Trophoblast cell (in vitro differentiated cells and primary cell): Measurements from ENCODE around the gene DYNC1H1.

Experiments used
- DNase-seq, 2 donors: peaks; one replicate each; pipeline ENCODE4 v3.0.0-alpha.2; 2016
- H2AFZ ChIP-seq: 2 replicates; pipeline ENCODE4 v1.6.1; 2013; ENCODE audit warnings: low read length, moderate library complexity, mild to moderate bottlenecking; ENCODE audit not compliant: insufficient read depth, poor library complexity
- H2AK5ac ChIP-seq: 2 replicates; pipeline ENCODE4 v1.6.1; 2013; ENCODE audit warnings: mild to moderate bottlenecking, low read length
- H2BK120ac ChIP-seq: 2 replicates; pipeline ENCODE4 v1.6.1; 2013; ENCODE audit warnings: low read length, mild to moderate bottlenecking, moderate library complexity; ENCODE audit not compliant: insufficient read depth, poor library complexity
- H2BK12ac ChIP-seq: 2 replicates; pipeline ENCODE4 v1.6.1; 2013; ENCODE audit warnings: mild to moderate bottlenecking, low read length, moderate library complexity
- H2BK5ac ChIP-seq: 2 replicates; pipeline ENCODE4 v1.6.1; 2013; ENCODE audit warnings: low read length, low read depth, moderate library complexity, mild to moderate bottlenecking; ENCODE audit not compliant: poor library complexity
- H3K14ac ChIP-seq: 2 replicates; pipeline ENCODE4 v1.6.1; 2013; ENCODE audit warnings: mild to moderate bottlenecking, low read length
- H3K18ac ChIP-seq: 2 replicates; pipeline ENCODE4 v1.6.1; 2013; ENCODE audit warnings: mild to moderate bottlenecking, low read length
- H3K23ac ChIP-seq: 2 replicates; pipeline ENCODE4 v1.6.1; 2013; ENCODE audit warnings: low read length
- H3K27ac ChIP-seq: 2 replicates; pipeline ENCODE4 v1.5.1; 2013; ENCODE audit warnings: low read depth, mild to moderate bottlenecking, inconsistent platforms, low read length, moderate library complexity
- H3K27me3 ChIP-seq: 2 replicates; pipeline ENCODE4 v1.6.1; 2013; ENCODE audit warnings: inconsistent platforms, mild to moderate bottlenecking, low read length, moderate library complexity; ENCODE audit not compliant: insufficient read depth
- H3K36me3 ChIP-seq, 2 experiments: 1 replicate in 1 of 2; 2 replicates in 1 of 2; pipeline ENCODE4 v1.6.1; 2013; ENCODE audit warnings: low read length in 2 of 2, mild to moderate bottlenecking in 2 of 2, moderate library complexity in 1 of 2; ENCODE audit not compliant: insufficient read depth in 2 of 2, control insufficient read depth in 1 of 2
- H3K4ac ChIP-seq: 2 replicates; pipeline ENCODE4 v1.6.1; 2013; ENCODE audit warnings: low read depth, mild to moderate bottlenecking, low read length, moderate library complexity
- H3K4me1 ChIP-seq, 2 experiments: 1 replicate in 1 of 2; 2 replicates in 1 of 2; pipeline ENCODE4 v1.6.1; 2013; ENCODE audit warnings: low read length in 2 of 2, mild to moderate bottlenecking in 2 of 2, moderate library complexity in 1 of 2; ENCODE audit not compliant: insufficient read depth in 2 of 2, control insufficient read depth in 1 of 2
- H3K4me2 ChIP-seq: 2 replicates; pipeline ENCODE4 v1.6.1; 2013; ENCODE audit warnings: inconsistent platforms, mild to moderate bottlenecking, low read length, moderate library complexity
- H3K4me3 ChIP-seq: 2 replicates; pipeline ENCODE4 v1.5.1; 2013; ENCODE audit warnings: mild to moderate bottlenecking, low read depth, low read length, inconsistent platforms
- H3K79me1 ChIP-seq: one replicate; pipeline ENCODE4 v1.6.1; 2013; ENCODE audit warnings: low read length
- H3K79me2 ChIP-seq: 2 replicates; pipeline ENCODE4 v1.6.1; 2013; ENCODE audit warnings: low read length, mild to moderate bottlenecking; ENCODE audit not compliant: control insufficient read depth, insufficient read depth, poor library complexity
- H3K9ac ChIP-seq: 2 replicates; pipeline ENCODE4 v1.6.1; 2013; ENCODE audit warnings: mild to moderate bottlenecking, low read length
- H3K9me3 ChIP-seq: 2 replicates; pipeline ENCODE4 v1.6.1; 2013; ENCODE audit warnings: low read depth, mild to moderate bottlenecking, control low read depth, inconsistent platforms, low read length; ENCODE audit not compliant: insufficient read depth
- H4K12ac ChIP-seq: 2 replicates; pipeline ENCODE4 v1.6.1; 2013; ENCODE audit warnings: low read depth, mild to moderate bottlenecking, low read length, moderate library complexity
- H4K8ac ChIP-seq: 2 replicates; pipeline ENCODE4 v1.6.1; 2013; ENCODE audit warnings: low read depth, mild to moderate bottlenecking, low read length, moderate library complexity
- H4K91ac ChIP-seq: one replicate; pipeline ENCODE4 v1.6.1; 2013; ENCODE audit warnings: low read depth, mild to moderate bottlenecking, low read length, moderate library complexity
- WGBS: extraction: QIAGEN DNeasy Blood & Tissue Kit; methylation state at CpG from one replicate; pipeline ENCODE4 v1.1.7; 2013; ENCODE audit warnings: missing lambda C conversion rate; ENCODE audit not compliant: insufficient read length, insufficient coverage; ENCODE audit errors: extremely low coverage; 5-methylcytosine and 5-hydroxymethylcytosine counted together

The DYNC1H1 gene

GRCh38 chr14:102040153-102040552, 75.8 kb downstream of the DYNC1H1 start:
- Histone ChIP-seq H3K9me3 (no peaks in the 10 kb centered on the region), H3K4me2 (no peak overlapping the region), H4K8ac (no peak overlapping the region), H3K27me3 (no peaks in the 10 kb centered on the region), H3K79me2 (no peaks in the 10 kb centered on the region), H3K4me3 (no peak overlapping the region), H3K18ac (no peak overlapping the region), H3K23ac (no peak overlapping the region), H3K36me3 (peaks cover 83 to 87% of the 10 kb centered on the region in 2 experiments), H3K4ac (no peak overlapping the region), H2BK120ac (no peak overlapping the region), H3K9ac (no peak overlapping the region), H2AK5ac (no peak overlapping the region), H2BK5ac (no peak overlapping the region), H3K4me1 (no peaks in the 10 kb centered on the region), H3K14ac (no peak overlapping the region), H4K91ac (no peak overlapping the region), H3K27ac (no peak overlapping the region), H2BK12ac (no peak overlapping the region), H4K12ac (no peak overlapping the region), H2AFZ (no peak overlapping the region), H3K79me1 (no peaks in the 10 kb centered on the region)
- no CpG with 5 or more reads among the region's 13 CpGs for WGBS
- no peak for DNase-seq

GRCh38 chr14:102042699-102043098, 78.3 kb downstream of the DYNC1H1 start:
- Histone ChIP-seq H2BK120ac (no peak overlapping the region), H4K91ac (no peak overlapping the region), H3K18ac (no peak overlapping the region), H4K8ac (no peak overlapping the region), H3K79me1 (no peaks in the 10 kb centered on the region), H3K9me3 (no peaks in the 10 kb centered on the region), H3K27me3 (no peaks in the 10 kb centered on the region), H2BK12ac (no peak overlapping the region), H2BK5ac (no peak overlapping the region), H2AK5ac (no peak overlapping the region), H3K14ac (no peak overlapping the region), H3K4me2 (no peak overlapping the region), H3K4me3 (no peak overlapping the region), H4K12ac (no peak overlapping the region), H3K79me2 (no peaks in the 10 kb centered on the region), H3K9ac (no peak overlapping the region), H2AFZ (no peak overlapping the region), H3K4ac (no peak overlapping the region), H3K4me1 (no peaks in the 10 kb centered on the region), H3K36me3 (peaks cover 83 to 85% of the 10 kb centered on the region in 2 experiments), H3K27ac (no peak overlapping the region), H3K23ac (no peak overlapping the region)
- no peak for DNase-seq
- WGBS: no CpG with 5 or more reads among the region's 9 CpGs

GRCh38 chr14:102043251-102044025, 79.1 kb downstream of the DYNC1H1 start:
- no peak for DNase-seq
- Histone ChIP-seq H3K9ac (no peak overlapping the region), H3K9me3 (peaks cover under 1% of the 10 kb centered on the region), H3K36me3 (peaks cover 83 to 85% of the 10 kb centered on the region in 2 experiments), H3K79me2 (no peaks in the 10 kb centered on the region), H2BK12ac (no peak overlapping the region), H3K4ac (no peak overlapping the region), H3K4me2 (no peak overlapping the region), H3K4me3 (no peak overlapping the region), H4K8ac (no peak overlapping the region), H3K4me1 (no peaks in the 10 kb centered on the region), H3K23ac (no peak overlapping the region), H3K27ac (no peak overlapping the region), H2AFZ (no peak overlapping the region), H4K91ac (no peak overlapping the region), H3K27me3 (no peaks in the 10 kb centered on the region), H2AK5ac (no peak overlapping the region), H2BK120ac (no peak overlapping the region), H2BK5ac (no peak overlapping the region), H3K14ac (no peak overlapping the region), H4K12ac (no peak overlapping the region), H3K18ac (no peak overlapping the region), H3K79me1 (no peaks in the 10 kb centered on the region)
- no CpG with 5 or more reads among the region's 22 CpGs for WGBS

- no peaks in the 10 kb centered on the region for H3K27me3 ChIP-seq
- H3K4me1 ChIP-seq: no peaks in the 10 kb centered on the region
- no peak overlapping the region for H3K4ac ChIP-seq
- H4K91ac ChIP-seq: no peak overlapping the region
- no peaks in the 10 kb centered on the region for H3K79me2 ChIP-seq
- no peak overlapping the region for H4K12ac ChIP-seq
- H3K79me1 ChIP-seq: no peaks in the 10 kb centered on the region
- no peak overlapping the region for H2AK5ac ChIP-seq
- H3K18ac ChIP-seq: no peak overlapping the region
- DNase-seq: no peak
- H3K4me2 ChIP-seq: no peak overlapping the region
- no peak overlapping the region for H3K23ac ChIP-seq
- H3K36me3 ChIP-seq: peaks cover 83 to 87% of the 10 kb centered on the region in 2 experiments
- no peak overlapping the region for H3K4me3 ChIP-seq
- no peak overlapping the region for H2BK120ac ChIP-seq
- H3K9me3 ChIP-seq: peaks cover 2% of the 10 kb centered on the region
- no peak overlapping the region for H3K27ac ChIP-seq
- no peak overlapping the region for H2BK5ac ChIP-seq
- no peak overlapping the region for H3K14ac ChIP-seq
- no peak overlapping the region for H3K9ac ChIP-seq
- no peak overlapping the region for H2AFZ ChIP-seq
- H2BK12ac ChIP-seq: no peak overlapping the region
- no CpG with 5 or more reads among the region's 13 CpGs for WGBS
- no peak overlapping the region for H4K8ac ChIP-seq
These were observed 80.2 kb downstream of the DYNC1H1 start for GRCh38 chr14:102044566-102044965.
